ENCODE measurements around the gene TOMM5. TPM values are rescaled to one million over a fixed set of nuclear protein-coding genes. Genes with fewer than 3 reads are reported as not detected.

TOMM5 gene
- total RNA-seq, 1 donor from 2014 or later: 118 TPM

- DNase-seq (ENCODE audit: low read depth in 2 of 2): no peak
These were observed 28.4 kb downstream of the TOMM5 start for GRCh38 chr9:37563806-37564513.

GRCh38 chr9:37562826-37563225 lies 29.6 kb downstream of the TOMM5 start:
- no peak for DNase-seq (ENCODE audit: low read depth in 2 of 2)

GRCh38 chr9:37561682-37562081 lies 30.7 kb downstream of the TOMM5 start:
- no peak for DNase-seq (ENCODE audit: low read depth in 2 of 2)

GRCh38 chr9:37559855-37560592 lies 32.4 kb downstream of the TOMM5 start:
- no peak for DNase-seq (ENCODE audit: low read depth in 2 of 2)

- DNase-seq (ENCODE audit: low read depth in 2 of 2): no peak
These were observed 33.3 kb downstream of the TOMM5 start for GRCh38 chr9:37559125-37559524.

GRCh38 chr9:37555786-37556185 lies 36.6 kb downstream of the TOMM5 start:
- no peak for DNase-seq (ENCODE audit: low read depth in 2 of 2)

- no peak for DNase-seq (ENCODE audit: low read depth in 2 of 2)
These were observed 38.1 kb downstream of the TOMM5 start for GRCh38 chr9:37554318-37554717.

GRCh38 chr9:37551888-37552287 lies 40.5 kb downstream of the TOMM5 start:
- no peak for DNase-seq (ENCODE audit: low read depth in 2 of 2)

GRCh38 chr9:37551468-37551867 lies 40.9 kb downstream of the TOMM5 start:
- DNase-seq (ENCODE audit: low read depth in 2 of 2): no peak

GRCh38 chr9:37550781-37551180 lies 41.6 kb downstream of the TOMM5 start:
- DNase-seq (ENCODE audit: low read depth in 2 of 2): no peak

- no peak for DNase-seq (ENCODE audit: low read depth in 2 of 2)
These were observed 42.9 kb downstream of the TOMM5 start for GRCh38 chr9:37549527-37549926.

GRCh38 chr9:37547328-37547878 lies 45.0 kb downstream of the TOMM5 start:
- DNase-seq (ENCODE audit: low read depth in 2 of 2): no peak

- no peak for DNase-seq (ENCODE audit: low read depth in 2 of 2)
These were observed 48.9 kb downstream of the TOMM5 start for GRCh38 chr9:37543468-37543867.

GRCh38 chr9:37542895-37543294 lies 49.5 kb downstream of the TOMM5 start:
- DNase-seq (ENCODE audit: low read depth in 2 of 2): no peak

- DNase-seq (ENCODE audit: low read depth in 2 of 2): no peak
These were observed 49.9 kb downstream of the TOMM5 start for GRCh38 chr9:37542488-37542887.

GRCh38 chr9:37541465-37541864 lies 50.9 kb downstream of the TOMM5 start:
- no peak for DNase-seq (ENCODE audit: low read depth in 2 of 2)

- peak in 1 of 2 donors; percentile 33 for DNase-seq (ENCODE audit: low read depth in 2 of 2)
These were observed 51.8 kb downstream of the TOMM5 start for GRCh38 chr9:37540634-37541033.

- no peak for DNase-seq (ENCODE audit: low read depth in 2 of 2)
These were observed 52.8 kb downstream of the TOMM5 start for GRCh38 chr9:37539634-37540033.

Other genes starting within 250 kb of the TOMM5 start
- 88.7 and 105 TPM in 2 replicates for gene GRHPR, start 169.9 kb downstream of the TOMM5 start, total RNA-seq
- 6.1 and 10.3 TPM in 2 replicates for gene ZBTB5, start 127.1 kb downstream of the TOMM5 start, total RNA-seq
- gene POLR1E, start 106.6 kb downstream of the TOMM5 start, total RNA-seq: 10.5 and 11.3 TPM in 2 replicates
- 9.8 and 13.3 TPM in 2 replicates for gene FBXO10, start 16.2 kb downstream of the TOMM5 start, total RNA-seq
- not detected in 2 replicates for gene FRMPD1, start 58.4 kb upstream of the TOMM5 start, total RNA-seq
- 1.3 and 2.2 TPM in 2 replicates for gene TRMT10B, start 161.2 kb upstream of the TOMM5 start, total RNA-seq
- 19.6 and 28.6 TPM in 2 replicates for gene EXOSC3, start 192.5 kb upstream of the TOMM5 start, total RNA-seq
- 11.3 and 12.1 TPM in 2 replicates for gene DCAF10, start 208.2 kb upstream of the TOMM5 start, total RNA-seq

Measured in lung microvascular endothelial cell (primary cell).